Bone marrow (tissue), 2 donors: Measurements from ENCODE around the gene ZNF641.
A peak's percentile ranks its signal among the peaks of the same experiment; 100 is the strongest.
"Not testable (repeated sequence)": the region's sequence is repeated elsewhere in the genome, so short reads cannot be mapped to it uniquely, and the experiment has no call there.

Experiments
- DNase-seq, 2 donors: peaks; one replicate each; lab custom pipeline; 2025; lab: John Stamatoyannopoulos, UW

Gene ZNF641

GRCh38 chr12:48334808-48335207 is 15.9 kb downstream of the ZNF641 start:
- DNase-seq: no peak

- DNase-seq: not testable (repeated sequence)
Measured at GRCh38 chr12:48333680-48334079, 17.0 kb downstream of the ZNF641 start.

GRCh38 chr12:48331399-48331798 is 19.3 kb downstream of the ZNF641 start:
- no peak for DNase-seq

- DNase-seq: no peak
Measured at GRCh38 chr12:48329199-48329939, 21.4 kb downstream of the ZNF641 start.

- no peak for DNase-seq
Measured at GRCh38 chr12:48316491-48316890, 34.2 kb downstream of the ZNF641 start.

GRCh38 chr12:48311313-48311712 is 39.4 kb downstream of the ZNF641 start:
- DNase-seq: no peak

GRCh38 chr12:48307269-48307668 is 43.5 kb downstream of the ZNF641 start:
- DNase-seq: no peak

GRCh38 chr12:48305190-48305589 is 45.5 kb downstream of the ZNF641 start:
- no peak for DNase-seq

- no peak for DNase-seq
Measured at GRCh38 chr12:48302161-48302911, 48.4 kb downstream of the ZNF641 start.

- no peak for DNase-seq
Measured at GRCh38 chr12:48300774-48301173, 49.9 kb downstream of the ZNF641 start.

GRCh38 chr12:48296586-48297282 is 54.0 kb downstream of the ZNF641 start:
- DNase-seq: peak in 1 of 2 donors; percentile 11

- DNase-seq: no peak
Measured at GRCh38 chr12:48292040-48292439, 58.7 kb downstream of the ZNF641 start.

GRCh38 chr12:48291511-48291910 is 59.2 kb downstream of the ZNF641 start:
- DNase-seq: no peak

GRCh38 chr12:48288387-48289268 is 62.1 kb downstream of the ZNF641 start:
- no peak for DNase-seq
